ENCODE results near the gene PRSS56.
"Not testable (repeated sequence)": the region's sequence is repeated elsewhere in the genome, so short reads cannot be mapped to it uniquely, and the experiment has no call there.

The PRSS56 gene

GRCh38 chr2:232525791-232526371, 5.7 kb downstream of the PRSS56 start, which contains the start of gene CHRND:
Gene CHRND, plus strand, starts transcription at chr2:232526160. Its CDS starts 56 bp downstream, at chr2:232526216.
- DNase-seq (ENCODE audit: low read depth in 2 of 2) = no peak

- DNase-seq (ENCODE audit: low read depth in 2 of 2) = no peak
Observed at GRCh38 chr2:232526372-232526941, 6.3 kb downstream of the PRSS56 start.

- DNase-seq (ENCODE audit: low read depth in 2 of 2) = no peak
Observed at GRCh38 chr2:232527905-232528470, 7.8 kb downstream of the PRSS56 start.

- no peak for DNase-seq (ENCODE audit: low read depth in 2 of 2)
Observed at GRCh38 chr2:232528746-232529460, 8.7 kb downstream of the PRSS56 start.

- no peak for DNase-seq (ENCODE audit: low read depth in 2 of 2)
Observed at GRCh38 chr2:232529806-232530547, 9.8 kb downstream of the PRSS56 start.

- DNase-seq (ENCODE audit: low read depth in 2 of 2) = no peak
Observed at GRCh38 chr2:232530626-232531260, 10.6 kb downstream of the PRSS56 start.

- no peak for DNase-seq (ENCODE audit: low read depth in 2 of 2)
Observed at GRCh38 chr2:232532419-232532818, 12.2 kb downstream of the PRSS56 start.

GRCh38 chr2:232532821-232533220, 12.6 kb downstream of the PRSS56 start:
- DNase-seq (ENCODE audit: low read depth in 2 of 2) = not testable (repeated sequence)

- no peak for DNase-seq (ENCODE audit: low read depth in 2 of 2)
Observed at GRCh38 chr2:232533944-232534710, 13.9 kb downstream of the PRSS56 start.

- DNase-seq (ENCODE audit: low read depth in 2 of 2) = no peak
Observed at GRCh38 chr2:232534940-232535651, 14.9 kb downstream of the PRSS56 start.

- no peak for DNase-seq (ENCODE audit: low read depth in 2 of 2)
Observed at GRCh38 chr2:232535761-232536530, 15.8 kb downstream of the PRSS56 start.

GRCh38 chr2:232537079-232537478, 16.9 kb downstream of the PRSS56 start:
- DNase-seq (ENCODE audit: low read depth in 2 of 2) = no peak

GRCh38 chr2:232537499-232537898, 17.3 kb downstream of the PRSS56 start:
- no peak for DNase-seq (ENCODE audit: low read depth in 2 of 2)

- DNase-seq (ENCODE audit: low read depth in 2 of 2) = no peak
Observed at GRCh38 chr2:232538671-232539070, 18.5 kb downstream of the PRSS56 start.

- no peak for DNase-seq (ENCODE audit: low read depth in 2 of 2)
Observed at GRCh38 chr2:232539298-232540231, 19.4 kb downstream of the PRSS56 start, which contains the start of gene CHRNG. Gene CHRNG, plus strand, starts transcription at chr2:232539692. Its CDS starts 56 bp downstream, at chr2:232539748.

GRCh38 chr2:232540441-232541041, 20.4 kb downstream of the PRSS56 start:
- DNase-seq (ENCODE audit: low read depth in 2 of 2) = no peak

GRCh38 chr2:232541195-232541960, 21.2 kb downstream of the PRSS56 start:
- no peak for DNase-seq (ENCODE audit: low read depth in 2 of 2)

Measured in stimulated activated CD4-positive, alpha-beta T cell treated with anti-CD3 and anti-CD28 coated beads, Interleukin-1b, Interleukin-23, amount 100 ng/mL, for 1 hour (primary cell).